NCI-H1105 (cell line): Measurements from ENCODE around the gene ADGRG2.
A peak's percentile ranks its signal among the peaks of the same experiment; 100 is the strongest.
"Not testable (repeated sequence)": the region's sequence is repeated elsewhere in the genome, so short reads cannot be mapped to it uniquely, and the experiment has no call there.

ENCODE experiments used
- DNase-seq: peaks from one replicate; lab custom pipeline; 2025; lab: John Stamatoyannopoulos, UW

The ADGRG2 gene

DNA sequence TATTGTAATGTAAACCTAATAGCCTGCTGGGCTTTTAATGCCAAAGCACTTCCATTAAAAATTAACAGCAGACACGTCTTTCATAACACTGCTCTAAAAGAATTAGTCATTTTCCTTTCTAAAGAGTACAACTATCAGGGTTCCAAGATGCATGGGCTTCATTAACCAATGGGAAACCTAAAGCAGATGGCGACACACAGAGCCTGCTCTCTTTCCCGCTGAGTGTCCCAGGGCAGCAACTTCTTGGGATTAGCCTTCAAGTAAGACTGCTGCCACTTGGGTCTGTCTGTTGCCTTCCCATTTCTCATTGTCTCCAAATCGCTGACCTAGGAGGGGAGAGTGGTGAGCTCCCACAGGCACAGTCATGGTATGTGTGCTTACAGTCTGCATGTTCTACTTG, 124.4 kb downstream of the ADGRG2 start:
- DNase-seq: no peak

DNA sequence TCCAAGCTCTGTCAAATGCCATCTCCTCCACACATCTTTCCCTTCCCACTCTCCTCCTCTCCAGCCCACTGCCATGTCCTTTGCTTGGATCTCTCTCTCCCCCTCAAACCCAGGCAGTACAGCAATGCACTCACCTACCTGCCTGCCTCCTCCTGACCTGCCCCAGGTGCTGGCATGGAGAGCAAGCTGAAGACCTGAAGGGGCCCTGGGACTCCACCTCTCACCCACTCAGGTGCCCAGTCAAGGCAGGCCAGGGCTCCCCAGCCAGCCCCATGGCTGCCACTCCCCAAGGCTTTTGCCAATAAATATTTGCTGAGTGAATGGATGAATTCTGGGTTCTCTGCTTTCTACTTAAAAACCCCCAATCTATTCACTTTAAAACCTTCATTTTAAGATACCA, 125.7 kb downstream of the ADGRG2 start:
- DNase-seq: no peak

DNA sequence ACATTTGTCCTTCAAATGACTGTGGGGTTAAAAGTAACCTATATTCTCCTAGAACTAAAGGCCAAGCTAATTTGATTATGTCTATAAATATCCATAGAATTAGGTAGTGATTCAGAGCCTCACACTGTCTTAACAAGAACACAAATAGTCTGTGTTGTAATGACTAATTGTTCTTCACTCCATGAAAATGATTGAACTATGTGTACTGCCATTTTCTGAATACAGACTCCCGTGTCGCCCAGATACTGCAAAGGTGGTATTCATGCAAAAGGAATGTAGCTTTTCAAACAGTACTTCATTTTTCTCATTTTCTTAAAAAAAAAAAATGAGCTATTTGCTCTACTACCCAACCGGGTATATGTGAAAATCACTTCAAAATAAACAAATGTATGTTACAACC, 127.0 kb downstream of the ADGRG2 start:
- no peak for DNase-seq

DNA sequence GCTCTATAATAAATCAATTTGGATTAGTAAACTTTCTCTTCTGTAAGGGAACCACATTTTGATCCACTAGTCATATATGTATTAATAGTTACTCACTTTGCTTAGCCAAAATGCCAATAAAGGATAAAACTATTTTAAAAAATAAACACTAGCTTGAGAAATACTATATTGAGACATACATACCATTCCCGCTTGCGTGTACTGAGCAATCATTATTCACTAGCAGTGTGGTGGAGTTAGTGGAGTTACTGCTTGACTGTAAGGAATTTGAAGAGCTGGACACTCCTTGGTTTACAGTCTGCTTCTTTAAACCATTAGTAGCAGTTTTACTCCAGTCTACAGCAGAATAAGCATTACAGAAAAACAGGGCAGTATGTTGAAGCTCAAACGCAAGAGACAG, 127.6 kb downstream of the ADGRG2 start:
- DNase-seq: no peak

DNA sequence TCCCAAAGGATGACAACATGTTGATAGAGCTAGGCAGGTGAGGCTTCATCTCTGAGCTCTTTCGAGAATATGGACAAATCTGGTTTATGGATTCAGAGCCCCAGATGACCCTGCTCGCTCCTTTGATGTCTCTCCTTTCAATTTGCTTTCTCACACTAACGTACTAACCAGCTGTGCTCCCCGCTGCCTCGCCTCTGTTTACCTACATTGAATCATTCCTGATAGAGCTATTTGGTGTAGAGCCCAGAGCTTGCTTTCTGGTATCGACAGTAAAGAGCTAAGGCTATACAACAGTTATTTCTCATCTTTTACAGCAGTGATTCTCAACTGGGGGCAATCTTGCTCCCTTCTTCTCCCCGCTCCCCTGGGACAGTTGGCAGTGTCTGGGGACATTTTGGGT, 129.4 kb downstream of the ADGRG2 start:
- DNase-seq: no peak

DNA sequence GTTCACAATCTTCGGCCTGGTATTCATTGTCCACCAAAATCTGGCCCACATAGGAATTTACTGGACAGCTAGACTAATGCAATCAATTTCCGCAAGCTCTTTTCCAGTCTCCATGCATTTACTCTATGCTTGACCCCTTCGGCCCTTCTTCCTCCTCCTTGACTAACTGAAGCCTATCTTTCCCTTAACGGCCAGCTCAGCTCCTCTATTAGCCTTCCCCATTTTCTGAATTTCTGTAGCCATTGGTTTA, 137.2 kb downstream of the ADGRG2 start:
- no peak for DNase-seq

DNA sequence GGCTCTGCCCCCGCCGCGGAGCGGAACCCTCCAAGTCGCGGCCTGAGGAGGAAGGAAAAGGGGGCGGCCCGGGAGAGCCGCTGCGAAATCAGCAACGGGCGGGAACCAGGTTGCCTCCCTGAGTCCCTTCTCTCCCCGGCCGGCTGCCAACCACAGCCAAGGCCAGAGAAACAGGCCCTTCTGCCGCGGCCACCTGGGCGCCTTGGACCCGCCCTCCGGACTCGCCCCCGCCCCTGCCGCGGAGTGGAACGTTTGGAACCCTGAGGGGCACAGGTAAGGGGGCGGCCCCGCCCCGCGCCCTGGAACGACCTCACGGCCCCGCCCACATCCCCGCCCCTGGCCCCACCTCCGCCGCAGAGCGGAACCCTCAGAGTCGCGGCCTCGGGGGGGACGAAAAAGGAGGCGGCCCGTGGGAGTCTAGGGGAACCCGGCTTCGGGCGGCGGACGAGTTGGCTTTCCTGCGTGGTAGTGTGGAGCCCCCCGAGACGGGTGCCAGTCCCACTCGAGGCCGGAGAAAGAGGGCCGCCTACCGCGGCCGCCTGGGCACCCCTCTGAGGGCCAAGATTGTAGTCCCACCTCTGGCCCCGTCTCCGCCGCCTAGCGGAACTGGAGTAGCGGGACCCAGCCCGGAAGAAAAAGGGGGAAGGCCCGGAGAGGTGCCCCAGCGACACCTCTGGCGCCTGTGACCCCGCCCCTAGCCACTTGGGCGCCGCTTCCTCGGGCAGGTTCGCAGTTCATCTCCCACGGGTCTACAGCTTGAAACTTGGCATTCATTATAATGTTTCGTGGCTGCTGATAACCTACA, 137.7 kb downstream of the ADGRG2 start:
- DNase-seq: peak; percentile 71

DNA sequence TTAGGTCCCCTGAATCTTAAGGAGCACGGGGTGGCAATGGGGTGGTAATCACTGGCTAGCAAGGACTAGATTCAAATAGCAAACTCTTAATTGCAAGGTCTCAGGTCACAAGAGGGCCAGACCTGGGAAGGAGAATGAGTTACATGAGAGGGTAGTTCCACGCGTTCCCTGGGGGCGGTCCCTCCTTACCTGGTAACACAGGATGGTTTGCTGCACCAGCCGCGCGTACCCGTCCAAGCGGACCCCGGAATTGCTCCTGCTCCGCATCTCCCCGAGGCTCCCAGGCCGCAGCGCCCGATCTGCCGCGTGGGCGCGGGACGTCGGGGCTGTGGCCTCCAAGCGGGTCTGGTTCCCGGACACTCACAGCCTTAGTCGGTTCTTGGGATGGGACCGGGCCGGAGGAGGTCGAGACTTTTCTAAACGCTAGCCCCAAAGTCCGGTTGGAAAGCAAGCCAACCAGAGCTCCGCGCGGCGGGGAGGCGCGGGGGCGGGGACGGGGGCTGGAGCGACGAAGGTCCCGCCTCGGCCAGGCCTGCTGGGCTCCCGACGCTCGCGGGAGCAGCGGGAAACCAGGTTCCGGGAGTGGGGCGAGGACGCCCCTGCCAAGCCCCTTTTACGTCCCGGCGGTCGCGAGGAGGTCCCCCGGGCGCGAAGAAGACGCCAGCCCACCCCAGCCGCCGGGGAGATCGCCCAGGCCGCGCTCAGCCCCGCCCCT, 138.4 kb downstream of the ADGRG2 start, which contains the start of gene PHKA2:
TSS of gene PHKA2 (minus strand) at position 449 of the 715 bp plus-strand sequence. CDS start at position 267, 182 bp downstream.
- DNase-seq: no peak

DNA sequence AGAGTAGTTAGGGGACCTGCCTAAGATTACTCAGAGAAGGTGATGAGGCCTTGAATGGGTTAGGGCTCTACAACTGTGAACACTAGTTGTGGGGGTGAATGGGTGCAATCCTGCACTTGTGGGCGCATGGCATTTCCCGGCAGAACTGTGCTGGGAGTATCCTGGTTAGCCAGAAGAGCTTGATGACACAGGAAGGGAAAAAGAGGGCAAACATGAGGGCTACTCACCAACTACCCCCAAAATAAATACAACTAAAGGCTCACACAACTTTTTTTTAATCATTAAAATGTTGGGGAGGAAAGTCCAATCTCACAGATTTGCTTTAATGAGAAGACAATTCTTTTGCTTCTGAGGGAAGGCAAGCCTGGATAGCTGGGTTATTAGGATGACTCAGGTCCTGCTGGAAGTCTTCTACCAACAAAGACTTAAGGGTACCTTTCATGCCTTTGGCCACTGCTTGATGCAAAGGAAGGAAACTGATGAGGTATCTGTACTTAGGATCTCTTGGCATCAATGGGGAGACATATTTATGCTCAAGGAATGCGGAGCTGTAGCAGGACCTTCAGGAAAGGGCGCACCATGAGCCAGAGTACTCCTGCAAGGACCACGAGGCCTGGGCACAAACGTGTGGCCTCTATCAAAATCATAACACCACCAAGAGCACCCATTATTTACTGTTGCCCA, 141.0 kb downstream of the ADGRG2 start:
- no peak for DNase-seq

DNA sequence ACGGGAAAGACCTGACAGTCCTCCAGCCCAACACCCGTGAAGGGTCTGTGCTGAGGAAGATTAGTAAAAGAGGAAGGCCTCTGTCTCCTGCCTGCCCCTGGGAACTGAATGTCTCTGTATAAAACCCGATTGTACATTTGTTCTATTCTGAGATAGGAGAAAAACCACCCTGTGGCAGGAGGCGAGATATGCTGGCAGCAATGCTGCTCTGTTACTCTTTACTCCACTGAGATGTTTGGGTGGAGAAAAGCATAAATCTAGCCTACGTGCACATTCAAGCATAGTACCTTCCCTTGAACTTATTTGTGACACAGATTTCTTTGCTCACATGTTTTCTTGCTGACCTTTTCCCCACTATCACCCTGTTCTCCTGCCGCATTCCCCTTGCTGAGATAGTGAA, 142.0 kb downstream of the ADGRG2 start:
- DNase-seq: not testable (repeated sequence)

DNA sequence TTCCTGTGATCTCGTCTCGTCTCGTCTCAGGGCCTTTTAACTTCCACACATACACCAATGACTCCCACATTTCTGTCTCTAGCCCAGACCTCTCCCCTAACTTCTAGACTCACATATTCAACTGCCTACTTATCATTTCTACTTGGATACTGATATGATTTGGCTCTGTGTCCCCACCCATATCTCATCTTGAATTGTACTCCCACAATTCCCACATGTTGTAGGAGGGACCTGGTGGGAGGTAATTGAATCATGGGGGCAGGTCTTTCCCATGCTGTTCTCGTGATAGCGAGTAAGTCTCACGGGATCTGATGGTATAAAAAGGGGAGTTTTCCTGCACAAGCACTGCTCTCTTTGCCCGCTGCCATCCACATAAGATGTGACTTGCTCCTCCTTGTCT, 147.3 kb downstream of the ADGRG2 start:
- DNase-seq: no peak

DNA sequence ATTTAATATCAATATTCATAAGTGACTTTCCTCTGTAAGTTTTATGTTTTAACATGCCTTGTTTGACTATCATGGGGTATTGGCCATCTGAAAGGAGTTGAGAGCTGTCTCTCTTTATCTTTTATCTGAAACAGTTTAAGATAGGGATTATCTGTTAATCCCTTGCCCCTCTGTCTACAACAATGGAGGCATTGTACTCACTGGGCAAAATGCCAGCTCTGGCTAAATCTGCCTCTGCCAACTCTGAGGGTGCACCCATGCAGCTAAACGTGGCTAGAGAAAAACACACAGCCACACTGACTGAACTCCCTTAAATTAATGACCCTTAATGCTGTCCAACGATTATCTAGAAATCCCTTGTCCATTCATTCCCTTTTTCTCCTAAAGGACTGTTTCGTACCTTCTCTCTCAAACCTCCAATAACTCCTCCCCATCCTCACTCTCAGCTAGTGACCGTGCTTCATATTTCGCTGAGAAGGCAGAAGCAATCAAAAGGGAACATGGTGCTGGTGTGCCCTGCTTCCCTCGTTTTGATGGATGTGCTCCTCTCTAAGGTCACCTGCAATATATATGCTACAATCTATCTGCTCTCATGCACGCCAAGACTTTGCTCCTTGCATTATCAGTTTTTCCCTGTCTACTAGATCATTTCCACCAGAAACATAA, 148.6 kb downstream of the ADGRG2 start:
- peak; percentile 12 for DNase-seq

DNA sequence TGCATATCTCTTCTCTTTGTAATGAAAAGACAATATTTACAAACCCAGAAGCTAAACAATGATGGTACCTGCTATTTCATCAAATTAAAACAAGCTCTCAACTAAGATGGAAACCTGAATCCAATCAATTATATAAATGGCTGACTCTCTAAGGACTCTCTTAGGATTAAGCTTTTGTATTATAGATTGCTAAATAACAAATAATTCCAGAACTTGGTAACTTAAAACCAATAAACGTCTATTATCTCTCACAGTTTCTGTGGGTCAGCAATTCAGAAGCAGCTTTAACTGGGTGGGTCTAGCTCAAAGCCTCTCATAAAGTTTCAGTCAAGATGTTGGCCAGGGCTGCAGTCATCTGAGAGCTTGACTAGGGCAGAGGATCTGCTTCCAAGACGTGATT, 150.8 kb downstream of the ADGRG2 start:
- DNase-seq: no peak

DNA sequence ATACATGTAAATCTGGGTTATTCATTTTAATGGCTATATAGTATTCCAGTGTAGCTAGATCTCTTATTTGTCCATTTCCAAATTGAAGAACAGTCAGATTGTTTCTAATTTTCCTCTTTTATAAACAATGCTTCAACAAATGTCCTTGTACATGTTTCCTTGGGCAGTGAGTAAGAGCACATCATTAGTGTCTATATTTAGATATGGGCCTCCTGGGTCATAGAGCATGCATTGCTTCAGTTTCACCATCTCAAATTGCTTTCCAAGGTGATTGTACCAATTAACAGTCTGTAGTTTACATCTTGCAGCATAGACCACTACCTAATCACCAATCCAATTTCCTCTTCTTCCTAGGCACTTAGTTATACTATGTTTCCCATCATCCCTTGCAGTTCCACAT, 151.8 kb downstream of the ADGRG2 start:
- no peak for DNase-seq

DNA sequence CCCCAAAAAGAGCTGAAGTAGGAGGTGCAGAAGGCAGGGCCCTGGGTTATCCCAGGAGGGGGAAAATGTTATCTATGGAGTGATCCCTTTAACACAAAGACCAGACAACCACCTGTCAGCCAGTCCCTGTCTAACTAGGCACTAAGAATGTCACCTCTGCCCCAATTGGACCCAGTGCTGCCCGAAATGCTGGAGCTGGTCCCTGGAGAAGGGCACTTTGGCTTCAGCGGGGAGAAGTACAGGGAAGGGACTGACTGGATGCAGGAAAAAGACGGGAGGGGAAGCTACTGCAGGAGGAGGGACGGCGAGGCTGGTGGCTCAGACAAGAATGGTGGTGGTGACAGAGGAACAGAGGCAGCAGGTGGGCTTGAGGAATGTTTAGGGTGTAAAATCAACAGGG, 155.6 kb downstream of the ADGRG2 start:
- DNase-seq: no peak

DNA sequence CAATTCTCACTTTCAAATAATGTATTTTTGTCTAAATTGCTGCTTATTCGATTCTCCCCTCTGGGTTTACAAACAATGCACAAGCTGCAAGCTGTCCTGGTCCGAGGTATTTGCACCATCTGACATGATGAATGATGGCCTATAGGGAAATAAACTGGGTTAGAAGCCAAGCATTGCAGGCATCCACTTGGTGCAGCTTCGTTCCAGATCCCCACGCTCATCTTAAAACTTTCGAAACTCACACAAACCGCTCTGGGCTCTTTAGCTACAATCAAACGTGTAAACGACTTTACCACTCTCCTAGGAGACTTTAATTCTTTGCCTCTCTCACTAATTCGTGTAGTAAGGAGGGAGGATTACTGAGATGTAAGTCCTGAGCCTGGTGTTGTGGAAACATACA, 157.4 kb downstream of the ADGRG2 start:
- DNase-seq: no peak

DNA sequence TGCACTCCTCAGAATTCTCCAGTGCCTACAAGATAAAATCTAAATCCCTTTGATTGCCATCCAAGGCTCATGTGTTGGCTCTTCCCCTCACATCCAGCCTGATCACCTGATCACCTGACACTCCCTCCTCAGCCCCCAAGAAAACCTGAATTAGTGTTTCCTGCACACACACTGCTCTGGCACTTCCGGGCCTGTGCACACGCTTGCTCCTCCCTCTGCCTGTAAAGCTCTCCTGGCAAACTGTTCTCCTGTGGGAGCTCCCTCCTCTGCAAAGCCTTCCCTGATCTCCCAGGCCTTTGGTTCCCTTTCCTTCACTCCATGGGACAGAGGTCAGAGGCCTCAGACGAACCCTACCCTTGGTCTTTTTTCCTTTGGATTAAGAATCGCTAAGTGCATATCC, 158.2 kb downstream of the ADGRG2 start:
- DNase-seq: no peak

DNA sequence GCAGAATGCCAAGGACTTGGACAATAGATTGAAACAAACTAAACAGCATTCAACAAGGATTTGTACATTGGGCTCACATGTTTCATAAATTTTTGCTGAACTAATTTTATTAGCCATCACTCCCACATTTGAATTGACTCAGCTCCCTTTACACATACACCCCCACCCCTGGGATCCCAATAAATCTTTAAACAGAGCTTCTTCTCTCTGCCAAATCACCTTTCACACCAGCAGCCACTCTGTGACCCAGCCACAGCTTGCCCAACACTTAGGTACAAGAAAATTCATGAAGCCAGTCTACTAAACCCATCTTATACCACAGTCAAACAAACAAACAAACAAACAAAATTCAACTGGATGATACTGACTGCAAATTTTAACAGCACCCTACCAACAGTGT, 159.9 kb downstream of the ADGRG2 start:
- DNase-seq: no peak

DNA sequence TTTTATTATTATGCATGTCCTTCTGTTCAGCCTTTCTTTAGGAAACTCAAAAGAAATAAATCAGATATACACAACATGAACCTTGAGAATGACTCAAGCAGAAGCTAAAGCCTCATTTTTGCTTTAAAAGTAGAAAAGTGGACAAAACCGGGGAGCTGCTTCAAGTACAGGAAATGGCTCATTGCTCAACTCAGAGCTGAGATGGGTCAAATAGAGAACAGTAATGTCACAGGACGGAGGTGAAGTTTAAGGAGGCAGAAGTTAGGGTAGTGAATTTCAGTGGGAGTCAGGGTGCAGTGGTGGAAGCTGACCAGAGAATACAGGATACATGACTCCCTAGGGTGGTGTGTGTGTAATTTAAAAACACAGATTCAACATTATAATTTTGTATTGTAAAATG, 160.6 kb downstream of the ADGRG2 start:
- no peak for DNase-seq

DNA sequence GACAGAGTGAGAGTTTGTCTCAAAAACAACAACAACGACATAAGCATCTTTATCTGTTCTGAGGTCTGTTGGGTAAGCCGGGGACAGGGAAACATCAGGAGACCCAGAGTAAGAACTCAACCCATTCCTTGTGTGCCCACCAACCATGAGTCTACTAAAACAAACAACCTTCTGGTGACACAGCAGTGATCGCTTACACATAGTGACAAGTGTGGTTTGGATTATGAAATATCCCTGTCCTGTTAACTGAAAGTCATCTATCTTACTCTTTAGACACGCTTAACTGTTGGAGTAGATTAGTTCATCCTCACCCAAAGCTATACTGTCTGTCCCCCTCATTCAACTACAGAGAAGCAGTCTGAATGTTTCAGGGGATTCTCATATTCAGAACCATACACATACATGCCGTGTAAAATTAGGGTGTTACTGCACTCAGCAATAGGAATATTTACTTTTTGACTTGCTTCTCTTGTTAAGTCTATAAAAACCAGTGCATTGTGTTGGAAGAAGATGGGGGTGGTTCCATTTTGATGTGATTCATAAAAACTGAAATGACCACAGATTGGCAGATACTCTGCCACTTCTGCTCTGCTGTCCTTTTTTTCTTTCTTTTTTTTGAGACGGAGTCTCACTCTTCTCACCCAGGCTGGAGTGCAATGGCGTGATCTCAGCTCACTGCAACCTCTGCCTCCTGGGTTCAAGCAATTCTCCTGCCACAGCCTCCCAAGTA, 165.8 kb downstream of the ADGRG2 start:
- DNase-seq: no peak

DNA sequence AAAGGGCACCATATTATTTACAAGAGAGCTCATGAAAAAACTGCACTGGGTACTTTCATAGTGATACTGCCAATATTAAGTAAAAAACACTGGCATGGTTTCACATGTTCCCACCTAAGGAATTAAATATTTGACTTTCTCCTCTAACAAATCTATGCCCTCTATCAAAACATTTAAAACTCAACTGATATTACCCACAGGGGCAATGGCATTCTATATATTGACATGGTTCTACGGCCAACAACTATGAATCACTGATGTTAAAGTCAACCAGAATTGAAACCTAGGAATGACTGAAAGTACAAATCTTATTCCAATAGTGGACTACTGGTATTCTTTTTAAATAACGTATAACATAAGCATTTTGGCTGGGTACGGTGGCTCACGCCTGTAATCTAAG, 166.6 kb downstream of the ADGRG2 start:
- no peak for DNase-seq

DNA sequence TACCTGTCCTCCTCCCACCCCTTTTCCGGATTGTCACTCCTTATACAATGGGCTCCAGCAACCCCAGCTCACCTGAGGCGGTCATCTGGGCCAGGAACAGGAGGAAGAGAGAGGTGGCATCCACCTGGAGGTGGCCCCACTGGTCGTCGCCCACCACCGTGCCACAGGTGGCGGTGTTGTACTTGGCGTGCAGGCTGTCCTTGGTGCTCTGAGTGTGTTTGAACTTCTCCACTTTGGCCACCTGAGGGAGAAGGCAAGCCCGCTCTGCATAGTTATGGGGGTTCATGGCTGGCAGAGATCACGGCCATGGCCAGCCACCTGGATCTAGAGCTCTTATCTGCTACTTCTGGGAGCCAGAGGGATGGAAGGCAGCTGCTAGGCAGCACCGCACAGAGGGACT, 171.2 kb downstream of the ADGRG2 start:
- no peak for DNase-seq
